ENCODE results near the gene LRRFIP2.

- TF ChIP-seq POLR2A (IDR thresholded peaks at IDR 0.05), result no peak
- TF ChIP-seq CTCF (IDR thresholded peaks at IDR 0.05), result no peak
These were observed 29.9 kb upstream of the LRRFIP2 start for GRCh38 chr3:37204314-37204713.
